ENCODE data around the gene LRRC61. TPM values are rescaled to one million over a fixed set of nuclear protein-coding genes. Genes with fewer than 3 reads are reported as not detected.

LRRC61 gene
- polyA plus RNA-seq, 1 of the 3 experiments (the other 2 are of a cell fraction): 0.99 TPM

DNA sequence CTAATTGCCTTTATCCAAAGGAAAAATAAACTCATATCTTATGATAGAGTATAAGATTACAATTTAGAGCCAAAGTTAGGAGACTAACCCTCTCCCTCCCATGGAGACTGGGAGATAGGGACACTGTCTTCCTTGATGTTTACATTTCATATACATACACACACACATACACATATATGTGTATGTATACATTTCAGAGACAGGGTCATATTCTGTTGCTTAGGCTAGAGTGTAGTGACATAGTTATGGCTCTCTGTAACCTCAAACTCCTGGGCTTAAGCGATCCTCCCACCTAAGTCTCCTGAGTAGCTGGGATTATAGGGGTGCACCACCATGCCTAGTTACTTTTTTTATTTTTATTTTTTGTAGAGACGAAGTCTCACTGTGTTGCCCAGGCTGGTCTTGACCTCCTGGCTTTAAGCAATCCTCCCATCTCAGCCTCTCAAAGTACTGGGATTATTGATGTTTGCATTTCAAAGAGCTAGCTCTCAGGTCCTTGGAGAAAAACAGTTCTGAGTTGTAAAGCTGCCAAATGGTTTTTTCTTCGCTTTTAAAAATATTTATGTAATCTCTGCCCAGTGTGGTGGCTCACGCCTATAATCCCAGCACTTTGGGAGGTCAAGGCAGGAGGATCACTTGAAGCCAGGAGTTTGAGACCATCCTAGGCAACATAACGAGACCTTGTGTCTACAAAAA, 37.4 kb downstream of the LRRC61 start:
- peaks cover 0 to 14% of the 10 kb centered on the region in 2 experiments; a peak in 3 of 4 replicates for H3K4me1 ChIP-seq (ENCODE audit: control insufficient read depth in 1 of 2, insufficient read depth in 2 of 2, low read depth in 1 of 2, low read length in 1 of 2)
- ChIA-PET CTCF (interaction anchor here (1.0 kb wide), 1 partner anchor 14 kb away, joined by 5 read pairs; no protein-coding TSS in a partner anchor), POLR2A (no interaction called here)
- no peaks in the 10 kb centered on the region for H3K27me3 ChIP-seq (ENCODE audit: insufficient read depth)
- no peak for DNase-seq
- H3K9me2 ChIP-seq: no peaks in the 10 kb centered on the region
- no peak overlapping the region for H2AFZ ChIP-seq (ENCODE audit: low read depth)
- no peaks in the 10 kb centered on the region for H3K36me3 ChIP-seq (replicated peaks in 1 of 2; ENCODE audit: control insufficient read depth in 1 of 2, insufficient read depth in 2 of 2, low read length in 1 of 2)
- WGBS (ENCODE audit: low lambda C conversion rate): 78% methylated on average over 5 of the region's 5 CpGs
- H3K9ac ChIP-seq: no peak overlapping the region
- TF ChIP-seq, protein P1, sequence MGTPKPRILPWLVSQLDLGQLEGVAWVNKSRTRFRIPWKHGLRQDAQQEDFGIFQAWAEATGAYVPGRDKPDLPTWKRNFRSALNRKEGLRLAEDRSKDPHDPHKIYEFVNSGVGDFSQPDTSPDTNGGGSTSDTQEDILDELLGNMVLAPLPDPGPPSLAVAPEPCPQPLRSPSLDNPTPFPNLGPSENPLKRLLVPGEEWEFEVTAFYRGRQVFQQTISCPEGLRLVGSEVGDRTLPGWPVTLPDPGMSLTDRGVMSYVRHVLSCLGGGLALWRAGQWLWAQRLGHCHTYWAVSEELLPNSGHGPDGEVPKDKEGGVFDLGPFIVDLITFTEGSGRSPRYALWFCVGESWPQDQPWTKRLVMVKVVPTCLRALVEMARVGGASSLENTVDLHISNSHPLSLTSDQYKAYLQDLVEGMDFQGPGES (IDR thresholded peaks at IDR 0.05; ENCODE audit: low read depth, low read length): no peak
- TF ChIP-seq RCOR1 (IDR thresholded peaks at IDR 0.05; ENCODE audit: low read length) (no peak), EZH2phosphoT487 (IDR thresholded peaks at IDR 0.05; ENCODE audit: borderline replicate concordance, low read depth) (no peak), RAD21 (IDR thresholded peaks at IDR 0.05; ENCODE audit: low read length) (no peak), JUND (IDR thresholded peaks at IDR 0.05) (no peak), ELF1 (IDR thresholded peaks at IDR 0.05) (no peak), RXRA (IDR thresholded peaks at IDR 0.05; ENCODE audit: borderline replicate concordance, low read depth) (no peak), FOSL2 (IDR thresholded peaks at IDR 0.05; ENCODE audit: borderline replicate concordance, low read depth) (no peak), MEF2A (IDR thresholded peaks at IDR 0.05; ENCODE audit: borderline replicate concordance, low read depth) (no peak), POLR2AphosphoS5 (IDR thresholded peaks at IDR 0.05; ENCODE audit: low read depth, low read length) (no peak), FOXM1 (IDR thresholded peaks at IDR 0.05; ENCODE audit: low read depth) (no peak), NFIC (IDR thresholded peaks at IDR 0.05; ENCODE audit: borderline replicate concordance) (no peak)
- TF ChIP-seq, protein P2, sequence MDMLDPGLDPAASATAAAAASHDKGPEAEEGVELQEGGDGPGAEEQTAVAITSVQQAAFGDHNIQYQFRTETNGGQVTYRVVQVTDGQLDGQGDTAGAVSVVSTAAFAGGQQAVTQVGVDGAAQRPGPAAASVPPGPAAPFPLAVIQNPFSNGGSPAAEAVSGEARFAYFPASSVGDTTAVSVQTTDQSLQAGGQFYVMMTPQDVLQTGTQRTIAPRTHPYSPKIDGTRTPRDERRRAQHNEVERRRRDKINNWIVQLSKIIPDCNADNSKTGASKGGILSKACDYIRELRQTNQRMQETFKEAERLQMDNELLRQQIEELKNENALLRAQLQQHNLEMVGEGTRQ (IDR thresholded peaks at IDR 0.05; ENCODE audit: borderline replicate concordance, low read depth, low read length): no peak
- TF ChIP-seq, protein P3, sequence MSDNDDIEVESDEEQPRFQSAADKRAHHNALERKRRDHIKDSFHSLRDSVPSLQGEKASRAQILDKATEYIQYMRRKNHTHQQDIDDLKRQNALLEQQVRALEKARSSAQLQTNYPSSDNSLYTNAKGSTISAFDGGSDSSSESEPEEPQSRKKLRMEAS (IDR thresholded peaks at IDR 0.05; ENCODE audit: low read depth): no peak
- TF ChIP-seq, protein P4, sequence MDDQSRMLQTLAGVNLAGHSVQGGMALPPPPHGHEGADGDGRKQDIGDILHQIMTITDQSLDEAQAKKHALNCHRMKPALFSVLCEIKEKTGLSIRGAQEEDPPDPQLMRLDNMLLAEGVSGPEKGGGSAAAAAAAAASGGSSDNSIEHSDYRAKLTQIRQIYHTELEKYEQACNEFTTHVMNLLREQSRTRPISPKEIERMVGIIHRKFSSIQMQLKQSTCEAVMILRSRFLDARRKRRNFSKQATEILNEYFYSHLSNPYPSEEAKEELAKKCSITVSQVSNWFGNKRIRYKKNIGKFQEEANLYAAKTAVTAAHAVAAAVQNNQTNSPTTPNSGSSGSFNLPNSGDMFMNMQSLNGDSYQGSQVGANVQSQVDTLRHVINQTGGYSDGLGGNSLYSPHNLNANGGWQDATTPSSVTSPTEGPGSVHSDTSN (IDR thresholded peaks at IDR 0.05): no peak
- TF ChIP-seq, protein P5, sequence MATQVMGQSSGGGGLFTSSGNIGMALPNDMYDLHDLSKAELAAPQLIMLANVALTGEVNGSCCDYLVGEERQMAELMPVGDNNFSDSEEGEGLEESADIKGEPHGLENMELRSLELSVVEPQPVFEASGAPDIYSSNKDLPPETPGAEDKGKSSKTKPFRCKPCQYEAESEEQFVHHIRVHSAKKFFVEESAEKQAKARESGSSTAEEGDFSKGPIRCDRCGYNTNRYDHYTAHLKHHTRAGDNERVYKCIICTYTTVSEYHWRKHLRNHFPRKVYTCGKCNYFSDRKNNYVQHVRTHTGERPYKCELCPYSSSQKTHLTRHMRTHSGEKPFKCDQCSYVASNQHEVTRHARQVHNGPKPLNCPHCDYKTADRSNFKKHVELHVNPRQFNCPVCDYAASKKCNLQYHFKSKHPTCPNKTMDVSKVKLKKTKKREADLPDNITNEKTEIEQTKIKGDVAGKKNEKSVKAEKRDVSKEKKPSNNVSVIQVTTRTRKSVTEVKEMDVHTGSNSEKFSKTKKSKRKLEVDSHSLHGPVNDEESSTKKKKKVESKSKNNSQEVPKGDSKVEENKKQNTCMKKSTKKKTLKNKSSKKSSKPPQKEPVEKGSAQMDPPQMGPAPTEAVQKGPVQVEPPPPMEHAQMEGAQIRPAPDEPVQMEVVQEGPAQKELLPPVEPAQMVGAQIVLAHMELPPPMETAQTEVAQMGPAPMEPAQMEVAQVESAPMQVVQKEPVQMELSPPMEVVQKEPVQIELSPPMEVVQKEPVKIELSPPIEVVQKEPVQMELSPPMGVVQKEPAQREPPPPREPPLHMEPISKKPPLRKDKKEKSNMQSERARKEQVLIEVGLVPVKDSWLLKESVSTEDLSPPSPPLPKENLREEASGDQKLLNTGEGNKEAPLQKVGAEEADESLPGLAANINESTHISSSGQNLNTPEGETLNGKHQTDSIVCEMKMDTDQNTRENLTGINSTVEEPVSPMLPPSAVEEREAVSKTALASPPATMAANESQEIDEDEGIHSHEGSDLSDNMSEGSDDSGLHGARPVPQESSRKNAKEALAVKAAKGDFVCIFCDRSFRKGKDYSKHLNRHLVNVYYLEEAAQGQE (IDR thresholded peaks at IDR 0.05; ENCODE audit: low read depth, low read length): no peak
- no peaks in the 10 kb centered on the region for H4K20me1 ChIP-seq (ENCODE audit: insufficient read depth)
- no peak overlapping the region for H3K27ac ChIP-seq (ENCODE audit: low read depth in 2 of 2, low read length in 1 of 2)
- H3K79me2 ChIP-seq (ENCODE audit: insufficient read depth): no peaks in the 10 kb centered on the region
- no peak overlapping the region for H3K4me2 ChIP-seq
- H3K9me3 ChIP-seq: no peaks in the 10 kb centered on the region
- H3F3A ChIP-seq (replicated peaks; ENCODE audit: insufficient read depth): no peaks in the 10 kb centered on the region
- no peak overlapping the region for H3K4me3 ChIP-seq (ENCODE audit: low read depth in 2 of 2, low read length in 1 of 2)
